WTC11 (cell line): ENCODE data around the gene TMA16. TPM values are rescaled to one million over a fixed set of nuclear protein-coding genes. Genes with fewer than 3 reads are reported as not detected.

Source experiments
- ATAC-seq: fragments of 200-7000 bp; cut with Tn5 transposase; 2 replicates; pipeline ENCODE4 v1.10.0; 2021; ENCODE audit warnings: mild to moderate bottlenecking, moderate library complexity
- CTCF ChIA-PET: fragments of 300-600 bp; sonication (Branson Sonifier 250); formaldehyde crosslinking; loops from one replicate; lab custom pipeline; 2021; ENCODE audit warnings: antibody characterized with exemption; lab: Charles Lee
- POLR2A ChIA-PET: fragments of 350-600 bp; sonication (Branson Sonifier 250); formaldehyde crosslinking; loops from one replicate; lab custom pipeline; 2021; ENCODE audit warnings: antibody characterized with exemption; lab: Charles Lee
- DNase-seq: peaks from one replicate; pipeline ENCODE4 v3.0.0; 2021; ENCODE audit warnings: low spot score
- H3K27ac Mint-ChIP-seq: 2 replicates; pipeline ENCODE4 v1.8.0; 2021; ENCODE audit warnings: mixed read lengths
- H3K27me3 Mint-ChIP-seq: 2 replicates; pipeline ENCODE4 v1.8.0; 2021; ENCODE audit warnings: low read depth, mild to moderate bottlenecking, moderate library complexity, mixed read lengths
- H3K36me3 Mint-ChIP-seq: 2 replicates; pipeline ENCODE4 v1.8.0; 2021; ENCODE audit warnings: mixed read lengths
- H3K4me1 Mint-ChIP-seq: 2 replicates; pipeline ENCODE4 v1.8.0; 2022; ENCODE audit warnings: mixed read lengths
- H3K4me3 Mint-ChIP-seq: 2 replicates; pipeline ENCODE4 v1.8.0; 2021; ENCODE audit warnings: mild to moderate bottlenecking, moderate library complexity, mixed read lengths
- H3K9me3 Mint-ChIP-seq: 2 replicates; pipeline ENCODE4 v1.8.0; 2021; ENCODE audit warnings: mixed read lengths
- AFF4 ChIP-seq: sonication (generic); formaldehyde crosslinking; IDR thresholded peaks from 2 replicates; pipeline ENCODE4 v1.8.1; 2023; ENCODE audit warnings: mild to moderate bottlenecking, missing genetic modification reagents, borderline replicate concordance
- ATF3 ChIP-seq: sonication (generic); formaldehyde crosslinking; conservative IDR thresholded peaks from 2 replicates; pipeline ENCODE4 v1.8.1; 2022; ENCODE audit warnings: mild to moderate bottlenecking, missing genetic modification reagents
- ATF6 ChIP-seq: sonication (generic); formaldehyde crosslinking; IDR thresholded peaks from 2 replicates; pipeline ENCODE4 v1.8.1; 2023; ENCODE audit warnings: mild to moderate bottlenecking, missing genetic modification reagents
- CREM ChIP-seq: sonication (generic); formaldehyde crosslinking; IDR thresholded peaks from 2 replicates; pipeline ENCODE4 v1.8.1; 2022; ENCODE audit warnings: mild to moderate bottlenecking, missing genetic modification reagents, moderate library complexity
- E2F4 ChIP-seq: sonication (generic); formaldehyde crosslinking; IDR thresholded peaks from 2 replicates; pipeline ENCODE4 v1.8.1; 2022; ENCODE audit warnings: low read depth, mild to moderate bottlenecking, moderate library complexity, missing genetic modification reagents, borderline replicate concordance
- FOXJ3 ChIP-seq: sonication (generic); formaldehyde crosslinking; IDR thresholded peaks from 2 replicates; pipeline ENCODE4 v1.9.0; 2021; ENCODE audit warnings: missing genetic modification reagents, mild to moderate bottlenecking, borderline replicate concordance
- FOXK1 ChIP-seq: sonication (generic); formaldehyde crosslinking; IDR thresholded peaks from 2 replicates; pipeline ENCODE4 v1.8.0; 2022; ENCODE audit warnings: mild to moderate bottlenecking, moderate library complexity, missing genetic modification reagents
- JUN ChIP-seq: sonication (generic); formaldehyde crosslinking; IDR thresholded peaks from 2 replicates; pipeline ENCODE4 v1.8.0; 2023; ENCODE audit warnings: mild to moderate bottlenecking, missing genetic modification reagents
- MAX ChIP-seq: sonication (generic); formaldehyde crosslinking; IDR thresholded peaks from 2 replicates; pipeline ENCODE4 v1.8.0; 2022; ENCODE audit warnings: mild to moderate bottlenecking, missing genetic modification reagents
- SMAD4 ChIP-seq: sonication (generic); formaldehyde crosslinking; IDR thresholded peaks from 2 replicates; pipeline ENCODE4 v1.8.0; 2022; ENCODE audit warnings: mild to moderate bottlenecking, missing genetic modification reagents
- SOX15 ChIP-seq: fragments of 250-450 bp; sonication (Bioruptor Pico); IDR thresholded peaks from 2 replicates; pipeline ENCODE4 v1.9.0; 2021; ENCODE audit warnings: mild to moderate bottlenecking
- STAT6 ChIP-seq: sonication (generic); formaldehyde crosslinking; conservative IDR thresholded peaks from 2 replicates; pipeline ENCODE4 v1.8.1; 2023; ENCODE audit warnings: mild to moderate bottlenecking, low read depth, missing genetic modification reagents, moderate library complexity
- TEAD4 ChIP-seq: sonication (generic); formaldehyde crosslinking; IDR thresholded peaks from 2 replicates; pipeline ENCODE4 v1.8.0; 2022; ENCODE audit warnings: mild to moderate bottlenecking, missing genetic modification reagents
- USF1 ChIP-seq: sonication (generic); formaldehyde crosslinking; IDR thresholded peaks from 2 replicates; pipeline ENCODE4 v1.8.0; 2022; ENCODE audit warnings: mild to moderate bottlenecking, missing genetic modification reagents
- ZNF232 ChIP-seq: sonication (generic); formaldehyde crosslinking; IDR thresholded peaks from 2 replicates; pipeline ENCODE4 v1.8.0; 2022; ENCODE audit warnings: mild to moderate bottlenecking, missing genetic modification reagents
- total RNA-seq: library from RNA; stranded (reverse); gene quantifications from 3 replicates; pipeline ENCODE4 v1.2.3, GENCODE V29; 2021

Gene TMA16
- total RNA-seq, 1 experiment from 2014 or later = 63.7 TPM

- no peak for TF ChIP-seq FOXK1
Measured at GRCh38 chr4:163534056-163534455, 39.6 kb downstream of the TMA16 start (continued).

GRCh38 chr4:163535657-163536056 is 41.2 kb downstream of the TMA16 start:
- ATAC-seq (peak; percentile 82), DNase-seq (no peak)
- TF ChIP-seq ATF3 (CRISPR knock-in tag) (no peak), CREM (CRISPR knock-in tag) (no peak), E2F4 (no peak), AFF4 (CRISPR knock-in tag) (no peak), MAX (no peak), ATF6 (CRISPR knock-in tag) (no peak)
- H3K4me1 Mint-ChIP-seq = peaks cover 14% of the 10 kb centered on the region
- CTCF ChIA-PET = no interaction called here
- peaks cover 7% of the 10 kb centered on the region; the same call in 1 of the 2 replicates for H3K36me3 Mint-ChIP-seq
- POLR2A ChIA-PET = interaction anchor here (0.7 kb wide), 1 partner anchor 41 kb away, joined by 3 read pairs; the partner anchor contains the start of gene TMA16
- H3K9me3 Mint-ChIP-seq = no peaks in the 10 kb centered on the region
- no peak overlapping the region for H3K27ac Mint-ChIP-seq
- no peak overlapping the region for H3K4me3 Mint-ChIP-seq
- H3K27me3 Mint-ChIP-seq = no peaks in the 10 kb centered on the region

- ChIA-PET POLR2A (interaction anchor here (0.7 kb wide), 1 partner anchor 42 kb away, joined by 3 read pairs; the partner anchor contains the start of gene TMA16), CTCF (no interaction called here)
- Mint-ChIP-seq H3K4me1 (peaks cover 14% of the 10 kb centered on the region), H3K9me3 (no peaks in the 10 kb centered on the region), H3K27me3 (no peaks in the 10 kb centered on the region), H3K27ac (no peak overlapping the region), H3K36me3 (peaks cover 6% of the 10 kb centered on the region; the same call in 1 of the 2 replicates), H3K4me3 (no peak overlapping the region)
- ATAC-seq = no peak
- DNase-seq = no peak
- TF ChIP-seq TEAD4 (CRISPR knock-in tag) = no peak
- TF ChIP-seq MAX = no peak
- no peak for TF ChIP-seq FOXJ3
- TF ChIP-seq STAT6 (CRISPR knock-in tag) = no peak
- TF ChIP-seq USF1 (CRISPR knock-in tag) = no peak
- no peak for TF ChIP-seq JUN (CRISPR knock-in tag)
- no peak for TF ChIP-seq SOX15 (CRISPR knock-in tag)
- TF ChIP-seq ZNF232 (CRISPR knock-in tag) = no peak
- no peak for TF ChIP-seq SMAD4 (CRISPR knock-in tag)
Measured at GRCh38 chr4:163536091-163536490, 41.6 kb downstream of the TMA16 start.
